IgD-negative memory B cell (primary cell): Measurements from ENCODE around the gene ZNF569. TPM values are rescaled to one million over a fixed set of nuclear protein-coding genes. Genes with fewer than 3 reads are reported as not detected.

Experiments used
- polyA plus RNA-seq: library from polyadenylated mRNA; unstranded; fragments of 300-500 nt; fragmentation: Illumina TruSeq; gene quantifications from one replicate; pipeline ENCODE4 v1.2.3, GENCODE V29; 2021

ZNF569 gene
- polyA plus RNA-seq, 1 donor from 2014 or later = 4.5 TPM

Other genes with a start within 250 kb of the ZNF569 start
- 9.6 TPM for gene ZNF383, start 249.2 kb downstream of the ZNF569 start, polyA plus RNA-seq
- 10.4 TPM for gene ZNF527, start 96.3 kb downstream of the ZNF569 start, polyA plus RNA-seq
- gene ZNF570, start 1.9 kb upstream of the ZNF569 start, polyA plus RNA-seq = 4.3 TPM
- 1.9 TPM for gene ZNF793, start 39.5 kb upstream of the ZNF569 start, polyA plus RNA-seq
- 6.9 TPM for gene ZNF571, start 127.3 kb upstream of the ZNF569 start, polyA plus RNA-seq
- 5.1 TPM for gene ZNF540, start 127.4 kb upstream of the ZNF569 start, polyA plus RNA-seq
- 2.4 TPM for gene ZFP30, start 188.0 kb upstream of the ZNF569 start, polyA plus RNA-seq